ENCODE results near the gene PDE6H.

DNA sequence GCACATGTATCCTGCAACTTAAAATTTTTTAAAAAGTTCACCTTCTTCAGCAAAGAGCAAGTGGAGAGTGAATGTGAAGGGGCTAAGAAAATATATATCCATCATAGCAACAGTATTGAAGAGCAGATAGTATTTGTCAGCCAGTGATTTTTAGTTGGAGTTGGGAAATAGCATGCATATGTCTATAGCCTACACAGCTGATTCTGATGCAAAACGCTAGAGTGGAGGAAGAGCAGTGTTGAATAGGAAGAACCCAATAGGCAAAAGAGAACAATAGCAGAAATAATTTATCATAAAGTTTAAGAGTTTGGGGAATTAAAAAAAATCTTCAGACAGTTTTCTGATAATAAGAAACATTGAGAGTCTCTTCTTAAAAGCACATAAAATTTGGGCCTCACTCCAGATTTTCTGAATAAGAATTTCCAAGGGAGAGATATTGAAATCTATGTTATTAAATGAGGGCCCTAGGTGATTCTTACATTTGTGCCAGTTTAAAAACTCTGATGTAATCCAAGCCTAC is 12.0 kb downstream of the PDE6H start:
- TF ChIP-seq, protein P1, sequence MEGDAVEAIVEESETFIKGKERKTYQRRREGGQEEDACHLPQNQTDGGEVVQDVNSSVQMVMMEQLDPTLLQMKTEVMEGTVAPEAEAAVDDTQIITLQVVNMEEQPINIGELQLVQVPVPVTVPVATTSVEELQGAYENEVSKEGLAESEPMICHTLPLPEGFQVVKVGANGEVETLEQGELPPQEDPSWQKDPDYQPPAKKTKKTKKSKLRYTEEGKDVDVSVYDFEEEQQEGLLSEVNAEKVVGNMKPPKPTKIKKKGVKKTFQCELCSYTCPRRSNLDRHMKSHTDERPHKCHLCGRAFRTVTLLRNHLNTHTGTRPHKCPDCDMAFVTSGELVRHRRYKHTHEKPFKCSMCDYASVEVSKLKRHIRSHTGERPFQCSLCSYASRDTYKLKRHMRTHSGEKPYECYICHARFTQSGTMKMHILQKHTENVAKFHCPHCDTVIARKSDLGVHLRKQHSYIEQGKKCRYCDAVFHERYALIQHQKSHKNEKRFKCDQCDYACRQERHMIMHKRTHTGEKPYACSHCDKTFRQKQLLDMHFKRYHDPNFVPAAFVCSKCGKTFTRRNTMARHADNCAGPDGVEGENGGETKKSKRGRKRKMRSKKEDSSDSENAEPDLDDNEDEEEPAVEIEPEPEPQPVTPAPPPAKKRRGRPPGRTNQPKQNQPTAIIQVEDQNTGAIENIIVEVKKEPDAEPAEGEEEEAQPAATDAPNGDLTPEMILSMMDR (IDR thresholded peaks at IDR 0.05) = no peak
- TF ChIP-seq EZH2 (IDR thresholded peaks at IDR 0.05) = no peak

All from neural progenitor cell (in vitro differentiated cells).